WERI-Rb-1 (cell line): Measurements from ENCODE around the gene INPP5E.
"Not testable (repeated sequence)": the region's sequence is repeated elsewhere in the genome, so short reads cannot be mapped to it uniquely, and the experiment has no call there.

Experiments
- DNase-seq: peaks from one replicate; pipeline ENCODE4 v3.0.0-alpha.2; 2020
- H3K27ac ChIP-seq: fragments of 250-450 bp; sonication (Bioruptor Pico); 2 replicates; pipeline ENCODE4 v1.5.1; 2020; ENCODE audit warnings: mild to moderate bottlenecking, moderate library complexity
- H3K27me3 ChIP-seq: fragments of 250-450 bp; sonication (Bioruptor Pico); 2 replicates; pipeline ENCODE4 v1.5.1; 2021; ENCODE audit warnings: mild to moderate bottlenecking, low read depth, moderate library complexity; ENCODE audit not compliant: insufficient read depth, severe bottlenecking
- H3K36me3 ChIP-seq: fragments of 250-450 bp; sonication (Bioruptor Pico); 2 replicates; pipeline ENCODE4 v1.5.1; 2020; ENCODE audit warnings: mild to moderate bottlenecking, moderate library complexity
- H3K4me3 ChIP-seq: 2 replicates; pipeline ENCODE4 v1.5.1; 2011; ENCODE audit warnings: low read depth, mild to moderate bottlenecking, control low read depth, low read length
- H3K9me3 ChIP-seq: fragments of 250-450 bp; sonication (Bioruptor Pico); 2 replicates; pipeline ENCODE4 v1.5.1; 2021; ENCODE audit warnings: mild to moderate bottlenecking, moderate library complexity; ENCODE audit not compliant: severe bottlenecking
- TF ChIP-seq, protein P1 (sequence below): IDR thresholded peaks from 2 replicates; pipeline ENCODE4 v1.5.1; 2011; ENCODE audit warnings: low read depth, mild to moderate bottlenecking, control low read depth, inconsistent platforms, low read length

Gene INPP5E

GRCh38 chr9:136409557-136410455, 29.8 kb downstream of the INPP5E start:
- Histone ChIP-seq H3K4me3 (peak overlapping the region; percentile 71), H3K27ac (peak overlapping the region; percentile 70), H3K36me3 (peaks cover 59% of the 10 kb centered on the region), H3K9me3 (no peaks in the 10 kb centered on the region), H3K27me3 (no peaks in the 10 kb centered on the region)
- DNase-seq = no peak
- TF ChIP-seq, protein P1, sequence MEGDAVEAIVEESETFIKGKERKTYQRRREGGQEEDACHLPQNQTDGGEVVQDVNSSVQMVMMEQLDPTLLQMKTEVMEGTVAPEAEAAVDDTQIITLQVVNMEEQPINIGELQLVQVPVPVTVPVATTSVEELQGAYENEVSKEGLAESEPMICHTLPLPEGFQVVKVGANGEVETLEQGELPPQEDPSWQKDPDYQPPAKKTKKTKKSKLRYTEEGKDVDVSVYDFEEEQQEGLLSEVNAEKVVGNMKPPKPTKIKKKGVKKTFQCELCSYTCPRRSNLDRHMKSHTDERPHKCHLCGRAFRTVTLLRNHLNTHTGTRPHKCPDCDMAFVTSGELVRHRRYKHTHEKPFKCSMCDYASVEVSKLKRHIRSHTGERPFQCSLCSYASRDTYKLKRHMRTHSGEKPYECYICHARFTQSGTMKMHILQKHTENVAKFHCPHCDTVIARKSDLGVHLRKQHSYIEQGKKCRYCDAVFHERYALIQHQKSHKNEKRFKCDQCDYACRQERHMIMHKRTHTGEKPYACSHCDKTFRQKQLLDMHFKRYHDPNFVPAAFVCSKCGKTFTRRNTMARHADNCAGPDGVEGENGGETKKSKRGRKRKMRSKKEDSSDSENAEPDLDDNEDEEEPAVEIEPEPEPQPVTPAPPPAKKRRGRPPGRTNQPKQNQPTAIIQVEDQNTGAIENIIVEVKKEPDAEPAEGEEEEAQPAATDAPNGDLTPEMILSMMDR = no peak

- DNase-seq = no peak
- Histone ChIP-seq H3K27ac (no peak overlapping the region), H3K36me3 (peaks cover 56% of the 10 kb centered on the region), H3K9me3 (no peaks in the 10 kb centered on the region), H3K27me3 (no peaks in the 10 kb centered on the region), H3K4me3 (no peak overlapping the region)
- TF ChIP-seq, protein P1 = no peak
Observed at GRCh38 chr9:136407911-136408310, 31.7 kb downstream of the INPP5E start.

DNA sequence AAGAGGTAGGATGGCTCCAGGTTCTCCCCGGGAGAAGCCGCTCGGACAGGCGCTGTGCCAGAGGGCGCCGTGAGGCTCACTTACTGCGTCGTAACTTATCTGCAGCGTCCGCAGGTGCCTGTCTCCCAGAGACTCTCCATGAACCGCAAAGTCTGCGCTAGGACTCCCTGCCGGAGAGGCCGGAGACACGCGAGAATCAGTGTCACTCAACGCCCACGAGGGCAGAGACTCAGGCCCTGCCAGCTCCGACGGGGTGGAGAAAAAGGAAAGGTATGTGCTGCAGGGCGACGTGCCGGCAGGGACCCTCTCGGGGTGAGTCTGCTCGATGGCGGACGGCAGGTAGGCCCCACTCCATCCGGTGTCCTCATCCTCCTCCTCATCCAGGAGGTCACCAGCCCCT, 32.6 kb downstream of the INPP5E start:
- DNase-seq, H3K27me3 ChIP-seq, H3K4me3 ChIP-seq, H3K27ac ChIP-seq, H3K9me3 ChIP-seq: not testable (repeated sequence)
- peaks cover 49% of the 10 kb centered on the region for H3K36me3 ChIP-seq

DNA sequence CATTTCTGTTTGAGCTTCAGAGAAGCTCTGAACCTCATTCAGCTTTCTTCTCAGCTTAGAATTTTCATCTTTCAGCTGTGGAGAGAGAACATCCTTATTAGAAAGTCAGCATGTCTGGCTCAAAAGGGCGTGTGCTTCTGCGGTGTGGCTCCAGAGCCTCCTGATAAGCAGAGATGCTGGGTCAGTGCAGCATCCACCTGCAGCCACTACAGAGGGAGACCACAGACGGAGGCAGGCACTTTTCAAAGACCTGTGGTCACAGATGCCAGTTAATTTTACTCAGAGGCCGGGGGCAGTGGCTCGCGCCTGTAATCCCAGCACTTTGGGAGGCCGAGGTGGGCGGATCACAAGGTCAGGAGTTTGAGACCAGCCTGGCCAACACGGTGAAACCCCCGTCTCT, 33.7 kb downstream of the INPP5E start:
- peaks cover 49% of the 10 kb centered on the region for H3K36me3 ChIP-seq
- not testable (repeated sequence) for H3K4me3 ChIP-seq, DNase-seq, H3K27ac ChIP-seq, H3K27me3 ChIP-seq, H3K9me3 ChIP-seq

- Histone ChIP-seq H3K9me3 (no peaks in the 10 kb centered on the region), H3K27me3 (no peaks in the 10 kb centered on the region), H3K36me3 (peaks cover 45% of the 10 kb centered on the region), H3K27ac (no peak overlapping the region), H3K4me3 (no peak overlapping the region)
- DNase-seq = no peak
- TF ChIP-seq, protein P1 = no peak
Observed at GRCh38 chr9:136405481-136405880, 34.2 kb downstream of the INPP5E start.

DNA sequence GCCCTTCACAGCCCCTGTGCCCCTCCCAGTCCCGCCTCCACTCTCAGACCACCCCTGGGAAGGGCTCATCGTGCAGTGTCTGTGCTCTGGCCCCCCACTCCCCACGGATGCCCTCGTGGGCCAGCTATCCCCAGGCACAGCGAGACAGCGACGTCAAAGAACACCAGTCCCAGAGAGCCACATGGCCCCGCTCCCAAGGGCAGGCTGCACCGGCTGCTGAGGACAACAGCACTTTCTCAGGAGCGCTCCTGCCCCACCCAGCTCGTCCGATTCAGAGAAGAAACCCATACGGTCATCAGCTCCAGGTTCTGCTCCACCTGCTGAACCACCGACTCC, 34.9 kb downstream of the INPP5E start:
- H3K4me3 ChIP-seq = no peak overlapping the region
- TF ChIP-seq, protein P1 = no peak
- H3K9me3 ChIP-seq = no peaks in the 10 kb centered on the region
- H3K27me3 ChIP-seq = no peaks in the 10 kb centered on the region
- no peak for DNase-seq
- peaks cover 45% of the 10 kb centered on the region for H3K36me3 ChIP-seq
- no peak overlapping the region for H3K27ac ChIP-seq
